HepG2 (cell line): ENCODE measurements around the gene SUCLG1. TPM values are rescaled to one million over a fixed set of nuclear protein-coding genes. Genes with fewer than 3 reads are reported as not detected.

Experiments used
- ATRX ChIP-seq: sonication (generic); formaldehyde crosslinking; IDR thresholded peaks from 2 replicates; pipeline ENCODE4 v1.4.0; 2020; ENCODE audit warnings: missing genetic modification reagents, borderline replicate concordance
- ELF3 ChIP-seq: IDR thresholded peaks from 2 replicates; pipeline ENCODE4 v1.6.1; 2016; ENCODE audit warnings: missing genetic modification reagents, missing compliant biosample characterization
- FOXA3 ChIP-seq: IDR thresholded peaks from 2 replicates; pipeline ENCODE4 v1.6.1; 2016; ENCODE audit warnings: missing genetic modification reagents, missing compliant biosample characterization
- NCOA5 ChIP-seq: sonication (generic); formaldehyde crosslinking; IDR thresholded peaks from 2 replicates; pipeline ENCODE4 v1.4.0; 2020; ENCODE audit warnings: missing genetic modification reagents
- RCOR2 ChIP-seq: IDR thresholded peaks from 2 replicates; pipeline ENCODE4 v1.6.1; 2016; ENCODE audit warnings: missing biosample characterization, missing genetic modification reagents
- SP4 ChIP-seq: sonication (generic); formaldehyde crosslinking; IDR thresholded peaks from 2 replicates; pipeline ENCODE4 v1.8.1; 2023; ENCODE audit warnings: mild to moderate bottlenecking, missing genetic modification reagents
- STAT5B ChIP-seq: sonication (generic); formaldehyde crosslinking; IDR thresholded peaks from 2 replicates; pipeline ENCODE4 v1.4.0; 2020; ENCODE audit warnings: missing genetic modification reagents
- ZBTB7A ChIP-seq: sonication (generic); formaldehyde crosslinking; IDR thresholded peaks from 2 replicates; pipeline ENCODE4 v1.8.0; 2022; ENCODE audit warnings: mild to moderate bottlenecking, missing genetic modification reagents
- ZIK1 ChIP-seq: sonication (generic); formaldehyde crosslinking; IDR thresholded peaks from 2 replicates; pipeline ENCODE4 v1.5.0; 2020; ENCODE audit warnings: mild to moderate bottlenecking, low read depth, missing genetic modification reagents, borderline replicate concordance
- ZNF484 ChIP-seq: sonication (generic); formaldehyde crosslinking; IDR thresholded peaks from 2 replicates; pipeline ENCODE4 v1.5.1; 2020; ENCODE audit warnings: mild to moderate bottlenecking, low read depth, missing genetic modification reagents, borderline replicate concordance
- ZNF629 ChIP-seq: sonication (generic); formaldehyde crosslinking; conservative IDR thresholded peaks from 2 replicates; pipeline ENCODE4 v1.5.0; 2020; ENCODE audit warnings: missing genetic modification reagents
- ZNF788 ChIP-seq: sonication (generic); formaldehyde crosslinking; IDR thresholded peaks from 2 replicates; pipeline ENCODE4 v1.5.0; 2020; ENCODE audit warnings: mild to moderate bottlenecking, missing genetic modification reagents, borderline replicate concordance
- ZSCAN29 ChIP-seq: sonication (generic); formaldehyde crosslinking; conservative IDR thresholded peaks from 2 replicates; pipeline ENCODE4 v1.4.0; 2020; ENCODE audit warnings: mild to moderate bottlenecking, missing genetic modification reagents
- polyA plus RNA-seq, 8 experiments: library from polyadenylated mRNA; depleted of rRNA in 3 of 8; stranded (reverse) in 7 of 8; unstranded in 1 of 8; fragments of >200 nt; fragmentation: Illumina TruSeq in 4 of 8; extraction: Trizol in 4 of 8; gene quantifications; 2 replicates each; pipeline versions ENCODE4 v1.2.1 to v1.2.3, GENCODE V29; 2011 to 2016; ENCODE audit warnings: low read depth in 4 of 8, missing spikeins in 1 of 8, mixed read lengths in 1 of 8; ENCODE audit not compliant: insufficient read depth in 1 of 8
- total RNA-seq, 5 experiments: library from RNA; depleted of rRNA; stranded (reverse); fragments of >200 nt; fragmentation: Illumina TruSeq; extraction: Trizol; gene quantifications; 2 replicates each; pipeline ENCODE4 v1.2.3, GENCODE V29; 2016; ENCODE audit warnings: low read depth in 1 of 5
- TF ChIP-seq, protein P1 (sequence below): sonication (generic); formaldehyde crosslinking; conservative IDR thresholded peaks from 2 replicates; pipeline ENCODE4 v1.4.0; 2020; ENCODE audit warnings: mild to moderate bottlenecking, missing genetic modification reagents, moderate library complexity
- TF ChIP-seq, protein P2 (sequence below): sonication (generic); formaldehyde crosslinking; IDR thresholded peaks from 2 replicates; pipeline ENCODE4 v1.5.1; 2020; ENCODE audit warnings: mild to moderate bottlenecking, missing genetic modification reagents, moderate library complexity
- TF ChIP-seq, protein P3 (sequence below): sonication (generic); formaldehyde crosslinking; IDR thresholded peaks from 2 replicates; pipeline ENCODE4 v1.8.1; 2023; ENCODE audit warnings: mild to moderate bottlenecking, missing genetic modification reagents
- TF ChIP-seq, protein P4 (sequence below): sonication (generic); formaldehyde crosslinking; IDR thresholded peaks from 2 replicates; pipeline ENCODE4 v1.4.0; 2020; ENCODE audit warnings: missing genetic modification reagents
- TF ChIP-seq, protein P5 (sequence below): IDR thresholded peaks from 2 replicates; pipeline ENCODE4 v1.6.1; 2016; ENCODE audit warnings: missing compliant biosample characterization, missing genetic modification reagents, borderline replicate concordance
- TF ChIP-seq, protein P6 (sequence below): sonication (generic); formaldehyde crosslinking; IDR thresholded peaks from 2 replicates; pipeline ENCODE4 v1.5.0; 2020; ENCODE audit warnings: mild to moderate bottlenecking, low read depth, missing genetic modification reagents, borderline replicate concordance

SUCLG1 gene
- total and polyA plus RNA-seq, 2 of the 13 experiments (the other 11 are each of a cell fraction or from before 2014, with no cell fraction given) = 58.7 to 121 TPM

DNA sequence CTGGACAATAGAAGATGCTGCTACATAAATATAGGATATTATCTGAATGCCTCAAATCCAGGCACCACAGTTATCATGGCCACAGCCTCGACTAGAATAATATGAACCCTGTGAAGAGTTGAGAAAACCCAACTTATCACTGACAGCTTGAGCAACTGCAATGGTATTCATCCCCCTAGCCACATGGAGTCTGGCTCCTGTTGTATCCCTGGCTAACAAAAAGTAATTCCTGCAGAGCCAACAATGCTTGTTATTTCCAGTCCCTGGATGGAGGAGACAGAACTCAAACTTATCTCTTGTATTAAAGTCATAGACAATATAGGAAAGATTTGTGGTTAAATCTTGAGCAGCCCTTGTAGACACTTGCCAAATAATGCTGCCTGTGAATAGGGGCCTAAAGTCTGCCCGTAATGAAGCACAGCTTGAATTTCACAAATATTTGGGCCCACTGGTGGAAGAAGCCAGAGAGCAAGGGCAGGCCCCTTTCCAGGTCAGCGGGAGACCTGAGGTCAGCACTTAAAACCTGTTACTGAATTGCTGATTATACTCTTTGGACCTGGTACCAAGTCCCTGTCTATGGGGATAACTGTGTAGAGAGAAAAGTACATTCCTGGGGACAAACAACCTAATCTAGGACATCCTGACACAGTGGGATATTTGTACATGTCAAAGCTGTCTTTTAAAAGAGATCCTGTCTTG lies 28.4 kb upstream of the SUCLG1 start (continued):
- TF ChIP-seq, protein P1, sequence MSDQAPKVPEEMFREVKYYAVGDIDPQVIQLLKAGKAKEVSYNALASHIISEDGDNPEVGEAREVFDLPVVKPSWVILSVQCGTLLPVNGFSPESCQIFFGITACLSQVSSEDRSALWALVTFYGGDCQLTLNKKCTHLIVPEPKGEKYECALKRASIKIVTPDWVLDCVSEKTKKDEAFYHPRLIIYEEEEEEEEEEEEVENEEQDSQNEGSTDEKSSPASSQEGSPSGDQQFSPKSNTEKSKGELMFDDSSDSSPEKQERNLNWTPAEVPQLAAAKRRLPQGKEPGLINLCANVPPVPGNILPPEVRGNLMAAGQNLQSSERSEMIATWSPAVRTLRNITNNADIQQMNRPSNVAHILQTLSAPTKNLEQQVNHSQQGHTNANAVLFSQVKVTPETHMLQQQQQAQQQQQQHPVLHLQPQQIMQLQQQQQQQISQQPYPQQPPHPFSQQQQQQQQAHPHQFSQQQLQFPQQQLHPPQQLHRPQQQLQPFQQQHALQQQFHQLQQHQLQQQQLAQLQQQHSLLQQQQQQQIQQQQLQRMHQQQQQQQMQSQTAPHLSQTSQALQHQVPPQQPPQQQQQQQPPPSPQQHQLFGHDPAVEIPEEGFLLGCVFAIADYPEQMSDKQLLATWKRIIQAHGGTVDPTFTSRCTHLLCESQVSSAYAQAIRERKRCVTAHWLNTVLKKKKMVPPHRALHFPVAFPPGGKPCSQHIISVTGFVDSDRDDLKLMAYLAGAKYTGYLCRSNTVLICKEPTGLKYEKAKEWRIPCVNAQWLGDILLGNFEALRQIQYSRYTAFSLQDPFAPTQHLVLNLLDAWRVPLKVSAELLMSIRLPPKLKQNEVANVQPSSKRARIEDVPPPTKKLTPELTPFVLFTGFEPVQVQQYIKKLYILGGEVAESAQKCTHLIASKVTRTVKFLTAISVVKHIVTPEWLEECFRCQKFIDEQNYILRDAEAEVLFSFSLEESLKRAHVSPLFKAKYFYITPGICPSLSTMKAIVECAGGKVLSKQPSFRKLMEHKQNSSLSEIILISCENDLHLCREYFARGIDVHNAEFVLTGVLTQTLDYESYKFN (CRISPR knock-in tag) = peak; percentile 89
- TF ChIP-seq FOXA3 = peak; percentile 21; the same call in 1 of the 2 replicates
- TF ChIP-seq ZIK1 (CRISPR knock-in tag) = no peak
- TF ChIP-seq, protein P2, sequence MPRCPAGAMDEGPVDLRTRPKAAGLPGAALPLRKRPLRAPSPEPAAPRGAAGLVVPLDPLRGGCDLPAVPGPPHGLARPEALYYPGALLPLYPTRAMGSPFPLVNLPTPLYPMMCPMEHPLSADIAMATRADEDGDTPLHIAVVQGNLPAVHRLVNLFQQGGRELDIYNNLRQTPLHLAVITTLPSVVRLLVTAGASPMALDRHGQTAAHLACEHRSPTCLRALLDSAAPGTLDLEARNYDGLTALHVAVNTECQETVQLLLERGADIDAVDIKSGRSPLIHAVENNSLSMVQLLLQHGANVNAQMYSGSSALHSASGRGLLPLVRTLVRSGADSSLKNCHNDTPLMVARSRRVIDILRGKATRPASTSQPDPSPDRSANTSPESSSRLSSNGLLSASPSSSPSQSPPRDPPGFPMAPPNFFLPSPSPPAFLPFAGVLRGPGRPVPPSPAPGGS = no peak
- TF ChIP-seq ZNF484 (CRISPR knock-in tag) = no peak
- no peak for TF ChIP-seq NCOA5 (CRISPR knock-in tag)
- no peak for TF ChIP-seq ATRX (CRISPR knock-in tag)
- TF ChIP-seq, protein P3, sequence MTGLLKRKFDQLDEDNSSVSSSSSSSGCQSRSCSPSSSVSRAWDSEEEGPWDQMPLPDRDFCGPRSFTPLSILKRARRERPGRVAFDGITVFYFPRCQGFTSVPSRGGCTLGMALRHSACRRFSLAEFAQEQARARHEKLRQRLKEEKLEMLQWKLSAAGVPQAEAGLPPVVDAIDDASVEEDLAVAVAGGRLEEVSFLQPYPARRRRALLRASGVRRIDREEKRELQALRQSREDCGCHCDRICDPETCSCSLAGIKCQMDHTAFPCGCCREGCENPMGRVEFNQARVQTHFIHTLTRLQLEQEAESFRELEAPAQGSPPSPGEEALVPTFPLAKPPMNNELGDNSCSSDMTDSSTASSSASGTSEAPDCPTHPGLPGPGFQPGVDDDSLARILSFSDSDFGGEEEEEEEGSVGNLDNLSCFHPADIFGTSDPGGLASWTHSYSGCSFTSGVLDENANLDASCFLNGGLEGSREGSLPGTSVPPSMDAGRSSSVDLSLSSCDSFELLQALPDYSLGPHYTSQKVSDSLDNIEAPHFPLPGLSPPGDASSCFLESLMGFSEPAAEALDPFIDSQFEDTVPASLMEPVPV (CRISPR knock-in tag) = no peak
- TF ChIP-seq, protein P4, sequence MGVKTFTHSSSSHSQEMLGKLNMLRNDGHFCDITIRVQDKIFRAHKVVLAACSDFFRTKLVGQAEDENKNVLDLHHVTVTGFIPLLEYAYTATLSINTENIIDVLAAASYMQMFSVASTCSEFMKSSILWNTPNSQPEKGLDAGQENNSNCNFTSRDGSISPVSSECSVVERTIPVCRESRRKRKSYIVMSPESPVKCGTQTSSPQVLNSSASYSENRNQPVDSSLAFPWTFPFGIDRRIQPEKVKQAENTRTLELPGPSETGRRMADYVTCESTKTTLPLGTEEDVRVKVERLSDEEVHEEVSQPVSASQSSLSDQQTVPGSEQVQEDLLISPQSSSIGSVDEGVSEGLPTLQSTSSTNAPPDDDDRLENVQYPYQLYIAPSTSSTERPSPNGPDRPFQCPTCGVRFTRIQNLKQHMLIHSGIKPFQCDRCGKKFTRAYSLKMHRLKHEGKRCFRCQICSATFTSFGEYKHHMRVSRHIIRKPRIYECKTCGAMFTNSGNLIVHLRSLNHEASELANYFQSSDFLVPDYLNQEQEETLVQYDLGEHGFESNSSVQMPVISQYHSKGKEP (CRISPR knock-in tag) = no peak
- TF ChIP-seq ZBTB7A (CRISPR knock-in tag) = no peak
- TF ChIP-seq, protein P5, sequence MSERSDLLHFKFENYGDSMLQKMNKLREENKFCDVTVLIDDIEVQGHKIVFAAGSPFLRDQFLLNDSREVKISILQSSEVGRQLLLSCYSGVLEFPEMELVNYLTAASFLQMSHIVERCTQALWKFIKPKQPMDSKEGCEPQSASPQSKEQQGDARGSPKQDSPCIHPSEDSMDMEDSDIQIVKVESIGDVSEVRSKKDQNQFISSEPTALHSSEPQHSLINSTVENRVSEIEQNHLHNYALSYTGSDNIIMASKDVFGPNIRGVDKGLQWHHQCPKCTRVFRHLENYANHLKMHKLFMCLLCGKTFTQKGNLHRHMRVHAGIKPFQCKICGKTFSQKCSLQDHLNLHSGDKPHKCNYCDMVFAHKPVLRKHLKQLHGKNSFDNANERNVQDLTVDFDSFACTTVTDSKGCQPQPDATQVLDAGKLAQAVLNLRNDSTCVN (CRISPR knock-in tag) = no peak
- 0 out of 2 replicates have a peak, but pooled peaks have one; percentile 26 for TF ChIP-seq ZNF629
- TF ChIP-seq, protein P6, sequence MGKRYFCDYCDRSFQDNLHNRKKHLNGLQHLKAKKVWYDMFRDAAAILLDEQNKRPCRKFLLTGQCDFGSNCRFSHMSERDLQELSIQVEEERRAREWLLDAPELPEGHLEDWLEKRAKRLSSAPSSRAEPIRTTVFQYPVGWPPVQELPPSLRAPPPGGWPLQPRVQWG = no peak
- TF ChIP-seq SP4 = no peak
- 0 out of 2 replicates have a peak, but pooled peaks have one; percentile 34 for TF ChIP-seq RCOR2 (CRISPR knock-in tag)
- no peak for TF ChIP-seq ELF3 (CRISPR knock-in tag)
- TF ChIP-seq ZSCAN29 (CRISPR knock-in tag) = peak; percentile 97
- no peak for TF ChIP-seq ZNF788 (CRISPR knock-in tag)
- no peak for TF ChIP-seq STAT5B (CRISPR knock-in tag)
